ENCODE data around the gene TRIM2.

- TF ChIP-seq, protein P1, sequence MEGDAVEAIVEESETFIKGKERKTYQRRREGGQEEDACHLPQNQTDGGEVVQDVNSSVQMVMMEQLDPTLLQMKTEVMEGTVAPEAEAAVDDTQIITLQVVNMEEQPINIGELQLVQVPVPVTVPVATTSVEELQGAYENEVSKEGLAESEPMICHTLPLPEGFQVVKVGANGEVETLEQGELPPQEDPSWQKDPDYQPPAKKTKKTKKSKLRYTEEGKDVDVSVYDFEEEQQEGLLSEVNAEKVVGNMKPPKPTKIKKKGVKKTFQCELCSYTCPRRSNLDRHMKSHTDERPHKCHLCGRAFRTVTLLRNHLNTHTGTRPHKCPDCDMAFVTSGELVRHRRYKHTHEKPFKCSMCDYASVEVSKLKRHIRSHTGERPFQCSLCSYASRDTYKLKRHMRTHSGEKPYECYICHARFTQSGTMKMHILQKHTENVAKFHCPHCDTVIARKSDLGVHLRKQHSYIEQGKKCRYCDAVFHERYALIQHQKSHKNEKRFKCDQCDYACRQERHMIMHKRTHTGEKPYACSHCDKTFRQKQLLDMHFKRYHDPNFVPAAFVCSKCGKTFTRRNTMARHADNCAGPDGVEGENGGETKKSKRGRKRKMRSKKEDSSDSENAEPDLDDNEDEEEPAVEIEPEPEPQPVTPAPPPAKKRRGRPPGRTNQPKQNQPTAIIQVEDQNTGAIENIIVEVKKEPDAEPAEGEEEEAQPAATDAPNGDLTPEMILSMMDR (IDR thresholded peaks at IDR 0.05) = no peak
- TF ChIP-seq POLR2A (IDR thresholded peaks at IDR 0.05) = no peak
These were observed 52.9 kb downstream of the TRIM2 start for GRCh38 chr4:153257151-153257620.

Measured in adrenal gland (tissue), 5 donors.